ENCODE data around the gene MYMX.

Gene MYMX

DNA sequence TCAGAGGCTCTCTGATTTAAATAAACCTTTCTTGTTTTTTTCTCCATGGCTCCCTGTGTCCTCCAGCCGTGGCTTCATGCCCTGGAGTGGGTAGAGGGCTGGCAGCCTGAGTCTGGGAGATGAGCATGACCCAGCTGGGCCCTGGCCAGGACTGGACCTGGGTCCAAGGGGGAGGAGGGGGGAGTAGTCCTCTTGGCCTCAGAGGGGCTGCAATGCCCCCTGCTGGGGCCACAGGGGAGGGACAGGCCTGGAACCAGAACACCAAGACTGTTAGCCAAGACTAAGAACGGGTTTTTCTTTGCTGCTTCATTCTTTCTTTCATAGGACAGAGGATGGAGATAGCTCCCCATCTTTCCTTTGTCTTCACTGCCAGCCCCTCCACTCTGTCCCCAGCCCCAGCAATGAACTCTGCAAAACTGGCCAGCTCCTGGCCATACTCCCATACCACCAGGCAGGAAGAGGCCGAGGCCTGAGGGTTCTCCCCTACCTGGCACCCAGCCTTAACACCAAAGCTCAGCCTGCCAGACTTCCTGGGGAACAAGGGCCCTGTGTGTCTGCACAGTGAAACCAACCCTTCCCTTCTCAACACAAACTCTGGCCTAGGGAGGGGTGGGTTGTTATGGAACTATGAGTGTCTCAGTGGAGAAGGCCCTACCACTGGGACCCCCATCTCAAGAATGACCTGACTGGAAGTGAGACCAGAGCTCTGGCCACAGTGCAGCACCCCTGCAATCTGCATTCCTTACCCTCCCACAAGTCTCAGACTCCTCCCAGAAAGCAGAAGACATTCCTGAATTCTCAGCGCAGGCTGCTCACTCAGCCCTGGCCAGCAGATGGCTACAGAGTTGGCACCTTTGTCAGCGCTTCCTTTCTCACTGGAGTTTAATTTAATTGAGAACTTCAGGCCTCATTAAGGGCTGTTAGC lies 17.6 kb downstream of the MYMX start:
- no peak for DNase-seq

DNA sequence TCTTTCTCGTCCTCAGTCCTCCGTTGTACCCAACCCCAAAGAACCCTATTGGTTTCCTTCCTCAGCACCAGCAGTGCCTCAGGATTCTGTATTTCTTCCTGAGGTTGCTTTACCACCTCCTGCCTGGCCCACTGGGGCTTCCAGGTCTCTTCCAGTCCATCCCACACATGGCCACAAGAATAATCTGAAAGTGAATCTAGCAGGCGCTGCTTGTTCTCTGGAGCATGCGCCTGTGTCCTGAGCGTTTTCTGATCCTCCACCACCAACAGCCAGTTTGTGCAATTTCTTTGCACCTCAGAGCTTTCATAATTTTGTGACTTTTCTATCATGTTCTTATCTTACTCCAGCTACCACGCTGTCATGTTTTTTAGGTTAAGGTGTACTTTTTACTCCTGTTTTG lies 18.5 kb downstream of the MYMX start:
- no peak for DNase-seq

DNA sequence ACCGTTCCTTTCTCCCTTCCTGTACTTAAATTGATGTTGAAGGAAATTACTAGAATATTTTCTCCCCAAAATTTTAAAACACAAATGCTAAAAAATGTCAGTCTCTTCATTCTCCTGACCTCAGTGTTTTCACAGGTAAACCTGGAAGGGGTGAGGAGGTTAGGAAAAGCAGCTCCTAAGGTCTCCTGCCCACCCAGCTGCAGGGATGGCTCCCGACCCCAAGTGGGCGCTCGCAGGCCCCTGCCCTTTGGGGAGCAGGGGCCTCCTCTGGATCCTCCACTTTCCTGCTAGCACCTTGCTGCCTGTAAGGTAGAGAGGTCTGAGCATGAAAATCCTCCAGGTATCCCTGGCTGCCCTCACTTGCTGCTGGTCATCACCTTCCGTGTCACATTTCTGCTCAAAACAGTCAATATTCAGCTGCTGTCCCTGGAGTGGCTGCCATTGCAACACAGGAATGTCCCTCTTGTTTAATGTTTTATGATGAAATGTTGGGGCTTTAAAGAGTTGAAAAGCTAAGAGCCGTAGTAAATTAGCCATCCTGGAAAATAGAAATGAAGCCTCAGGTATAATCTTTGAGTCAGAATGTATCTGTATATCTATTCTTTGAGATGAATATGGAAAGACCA lies 19.3 kb downstream of the MYMX start:
- no peak for DNase-seq

DNA sequence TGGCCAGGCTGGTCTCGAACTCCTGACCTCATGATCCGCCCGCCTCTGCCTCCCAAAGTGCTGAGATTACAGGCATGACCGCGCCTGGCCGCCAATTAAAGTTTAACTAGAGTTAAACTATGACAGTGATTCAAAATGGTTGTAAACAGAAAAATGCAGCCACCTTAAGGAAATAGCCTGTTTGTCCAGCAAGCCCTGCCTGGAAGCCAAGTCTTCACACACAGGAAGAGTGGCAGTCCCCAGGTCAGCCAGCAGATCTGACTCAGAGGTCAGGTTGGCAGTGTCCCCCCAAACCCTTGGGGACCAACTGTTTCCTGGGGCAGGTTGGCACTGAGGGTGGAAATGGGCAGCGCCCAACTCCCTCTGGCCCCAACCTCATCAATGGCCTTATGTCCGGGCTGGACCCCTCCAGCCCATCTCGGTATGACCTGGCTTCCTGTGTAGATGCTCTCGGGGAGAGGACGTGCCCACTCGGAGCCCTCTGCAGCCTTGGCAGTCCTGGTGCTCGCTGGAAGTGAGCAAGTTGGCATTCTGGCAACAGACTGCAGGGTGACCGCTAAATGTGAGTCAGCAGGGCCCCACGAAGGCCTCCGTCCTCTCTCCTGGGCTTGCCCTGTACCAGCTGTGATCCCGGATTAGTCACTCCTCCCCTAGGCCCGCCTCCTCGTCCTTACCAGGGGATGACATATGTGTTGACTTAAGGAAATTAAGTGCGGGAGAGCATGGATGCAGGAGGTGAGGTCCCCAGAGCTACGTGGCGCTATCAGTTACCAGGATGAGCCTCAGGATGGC lies 20.5 kb downstream of the MYMX start:
- DNase-seq, result peak; percentile 58

DNA sequence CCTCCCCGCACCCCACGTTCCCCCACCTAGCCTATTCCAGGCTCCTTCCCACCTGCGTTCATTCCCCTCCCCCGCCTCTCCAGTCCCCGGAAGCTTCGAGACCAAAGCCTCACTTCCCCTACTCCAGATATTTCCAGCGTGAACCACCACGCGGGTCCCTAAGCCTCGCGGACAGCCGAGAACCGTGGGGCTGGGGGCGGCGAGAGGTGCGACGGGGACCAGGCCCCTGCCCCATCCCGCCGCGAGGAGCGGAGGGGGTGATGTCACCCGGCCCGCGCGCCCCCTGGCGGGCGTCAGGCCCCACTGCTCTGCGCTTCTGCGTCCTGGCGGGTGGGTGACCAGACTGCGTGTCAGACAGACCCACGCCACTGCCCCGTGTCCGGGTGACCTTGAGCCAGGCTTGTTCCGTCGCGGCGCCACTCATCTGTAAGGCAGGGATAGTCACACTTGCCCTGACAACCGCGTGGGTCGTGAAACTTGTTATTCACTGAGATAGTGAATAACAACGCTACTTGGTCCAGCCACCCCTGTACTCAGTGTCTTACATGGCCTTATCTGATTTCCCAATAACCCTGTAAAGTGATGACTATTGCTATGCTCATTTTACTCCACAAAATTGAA lies 21.2 kb downstream of the MYMX start:
- DNase-seq, result peak; percentile 78

DNA sequence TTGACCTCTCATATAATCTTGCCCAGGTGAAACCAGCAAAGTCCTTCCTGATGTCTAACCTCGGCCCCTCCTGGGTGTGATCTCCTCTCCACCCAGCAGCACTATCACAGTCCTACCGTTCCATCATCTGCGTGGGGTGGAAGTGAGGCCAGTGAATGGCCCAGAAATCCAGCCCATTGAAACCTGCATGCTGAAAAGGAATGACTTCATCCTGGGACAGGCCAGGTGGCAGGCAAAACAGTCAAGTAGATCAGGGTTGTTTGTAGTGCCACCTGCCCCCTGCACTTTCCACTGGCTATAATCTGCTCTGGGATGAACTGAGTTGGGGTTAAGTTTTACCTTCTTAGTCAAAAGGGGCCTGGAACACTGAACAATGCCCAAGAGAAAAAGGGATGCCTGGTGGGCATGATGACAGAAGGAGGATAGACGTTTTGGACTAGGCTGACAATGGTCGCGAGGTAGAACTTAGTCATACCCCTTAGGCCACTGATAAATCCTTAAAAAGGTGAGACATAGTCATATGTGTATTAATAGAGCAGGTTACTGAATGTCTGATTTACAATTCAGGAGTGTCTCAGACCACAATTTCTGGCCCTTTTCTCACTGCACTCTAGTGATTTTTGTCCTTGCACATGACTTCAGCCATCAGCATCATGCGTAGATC lies 22.1 kb downstream of the MYMX start:
- no peak for DNase-seq

DNA sequence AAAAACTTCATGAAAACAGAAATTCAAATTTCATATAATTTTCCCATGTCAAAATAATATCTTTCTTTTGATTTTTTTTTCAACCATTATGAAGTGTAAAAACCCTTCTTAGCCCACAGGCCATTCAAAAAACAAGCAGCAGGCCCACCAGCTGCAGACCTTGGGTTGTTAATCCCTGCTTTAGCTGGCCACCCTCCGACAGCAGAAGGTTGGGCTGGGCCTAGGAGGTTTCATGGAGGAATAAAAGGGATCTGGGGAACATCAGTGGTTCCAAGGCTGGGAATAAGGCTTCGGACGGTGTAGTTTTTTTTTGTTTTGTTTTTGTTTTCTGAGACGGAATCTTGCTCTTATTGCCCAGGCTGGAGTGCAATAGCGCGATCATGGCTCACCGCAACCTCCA lies 26.6 kb downstream of the MYMX start:
- no peak for DNase-seq

DNA sequence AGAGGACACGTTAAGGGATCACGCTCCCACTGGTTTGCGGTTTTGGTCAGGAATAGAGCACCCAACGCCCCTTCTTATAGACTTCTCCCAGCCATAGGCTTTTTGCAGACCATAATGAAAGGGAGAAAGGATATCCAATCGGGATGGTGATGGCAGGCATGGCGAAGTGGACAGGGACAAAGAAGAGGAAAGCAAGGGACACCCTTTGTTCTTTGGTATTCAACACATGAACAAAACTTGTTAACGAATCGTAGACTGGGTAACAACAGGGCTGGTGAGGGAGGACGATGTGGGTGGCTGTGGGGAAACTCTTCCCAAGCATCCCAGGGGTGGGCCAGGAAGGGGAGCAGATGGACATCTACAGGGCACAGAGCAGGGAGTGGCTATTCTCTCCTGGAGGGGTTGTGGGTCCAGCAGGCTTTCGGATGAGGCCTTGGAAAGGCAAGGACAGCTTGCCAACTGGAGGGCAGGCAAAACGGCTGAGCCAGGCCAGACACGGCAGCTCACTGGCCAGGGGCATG lies 28.7 kb downstream of the MYMX start:
- no peak for DNase-seq

DNA sequence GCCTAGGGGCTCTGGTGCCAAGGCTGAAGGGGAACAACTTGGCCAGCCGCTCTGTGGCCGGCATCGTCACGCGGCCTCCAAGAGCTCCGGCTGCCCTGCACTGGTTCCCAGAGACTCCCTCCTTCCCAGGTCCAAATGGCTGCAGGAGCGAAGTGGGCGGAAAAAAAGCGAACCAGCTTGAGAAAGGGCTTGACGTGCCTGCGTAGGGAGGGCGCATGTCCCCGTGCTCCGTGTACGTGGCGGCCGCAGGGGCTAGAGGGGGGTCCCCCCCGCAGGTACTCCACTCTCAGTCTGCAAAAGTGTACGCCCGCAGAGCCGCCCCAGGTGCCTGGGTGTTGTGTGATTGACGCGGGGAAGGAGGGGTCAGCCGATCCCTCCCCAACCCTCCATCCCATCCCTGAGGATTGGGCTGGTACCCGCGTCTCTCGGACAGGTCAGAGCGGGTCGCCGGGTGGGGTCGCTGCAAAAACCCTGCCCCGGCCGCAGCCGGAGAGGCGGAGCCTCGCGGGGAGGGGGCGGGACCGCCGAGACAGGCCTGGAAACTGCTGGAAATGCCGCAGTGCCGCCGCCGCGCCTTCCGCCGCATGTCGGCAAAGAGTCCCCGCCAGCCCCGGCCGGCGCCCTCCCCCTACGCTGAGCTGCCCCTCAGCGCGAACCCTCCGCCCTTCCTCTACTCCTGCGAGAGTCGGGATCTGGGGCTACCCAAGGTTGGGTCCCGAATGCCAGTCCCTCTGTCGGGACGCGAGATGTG lies 29.4 kb downstream of the MYMX start:
- DNase-seq, result peak; percentile 75

DNA sequence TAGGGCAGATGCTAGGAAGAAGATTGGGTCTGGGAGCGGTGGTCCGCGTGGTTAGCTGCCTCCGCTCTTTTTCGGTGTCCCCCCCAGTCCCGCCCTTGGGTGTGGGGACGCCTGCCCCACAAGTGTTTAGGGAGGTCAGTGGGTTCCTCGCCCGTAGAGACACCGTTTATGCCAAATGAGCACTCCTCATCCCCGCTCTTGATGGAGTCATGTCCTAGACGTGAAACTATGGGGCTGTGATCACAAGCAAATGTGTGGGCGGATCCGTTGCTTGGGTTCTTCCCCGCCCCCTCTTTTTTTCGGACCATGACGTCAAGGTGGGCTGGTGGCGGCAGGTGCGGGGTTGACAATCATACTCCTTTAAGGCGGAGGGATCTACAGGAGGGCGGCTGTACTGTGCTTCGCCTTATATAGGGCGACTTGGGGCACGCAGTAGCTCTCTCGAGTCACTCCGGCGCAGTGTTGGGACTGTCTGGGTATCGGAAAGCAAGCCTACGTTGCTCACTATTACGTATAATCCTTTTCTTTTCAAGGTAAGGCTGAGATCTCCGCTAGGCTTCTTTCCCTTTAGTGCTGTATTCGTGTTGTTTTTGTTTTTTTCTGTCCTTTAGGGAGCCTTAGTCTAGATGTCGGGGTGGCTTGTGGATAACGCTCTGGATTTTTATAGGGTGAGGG lies 30.1 kb downstream of the MYMX start, which contains the start of gene HSP90AB1:
HSP90AB1 (plus strand) TSS at position 439 of the 675 bp plus-strand sequence. CDS start 1,529 bp downstream, outside the sequence.
- DNase-seq, result peak; percentile 92

DNA sequence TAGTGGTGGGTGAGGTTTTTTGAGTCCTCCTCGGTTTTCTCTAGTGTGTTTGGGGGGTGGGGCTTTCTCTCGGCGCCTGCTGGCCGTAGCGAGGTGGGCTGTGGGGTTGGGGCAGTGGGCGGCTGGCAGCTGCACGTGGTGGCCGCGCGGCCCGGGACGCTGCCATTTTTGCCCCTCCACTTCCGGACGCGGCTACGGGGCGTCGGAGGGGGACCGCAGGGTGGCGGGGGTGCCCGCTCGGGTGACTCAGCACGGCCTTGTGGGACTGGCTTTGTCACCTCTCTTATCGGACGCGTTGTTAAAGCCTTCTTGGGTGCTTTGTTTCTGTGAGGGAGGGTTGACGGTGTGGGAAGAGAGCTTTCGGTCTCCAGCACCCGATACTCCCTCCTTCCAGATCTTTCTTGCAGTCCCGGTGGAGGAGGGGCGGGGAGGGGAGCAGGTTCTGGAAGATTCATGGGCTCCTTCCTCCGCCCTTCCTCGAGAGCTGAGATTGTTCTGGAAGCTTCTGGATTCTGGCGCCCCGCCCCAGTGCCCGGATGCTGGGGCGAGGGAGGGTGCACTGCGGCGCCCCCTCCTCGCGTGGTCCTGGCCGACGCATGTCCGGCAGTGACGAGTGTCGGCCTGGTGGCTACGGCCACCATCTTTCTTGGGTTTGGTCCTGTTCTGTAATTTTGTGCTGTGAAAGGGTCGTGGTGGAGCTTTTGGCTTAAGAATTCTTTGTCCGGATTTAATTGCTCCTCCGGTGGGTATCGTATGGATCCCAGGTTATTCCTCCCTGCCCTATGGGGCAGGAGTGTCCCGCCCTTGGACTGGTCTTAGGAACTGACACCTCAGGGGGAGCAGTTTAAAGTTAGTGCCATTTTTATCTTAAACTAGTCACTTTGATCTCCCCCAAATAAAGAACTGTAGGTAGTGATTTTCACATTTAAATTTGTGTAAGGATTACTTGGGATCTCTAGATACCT lies 30.9 kb downstream of the MYMX start:
- peak; percentile 91 for DNase-seq

DNA sequence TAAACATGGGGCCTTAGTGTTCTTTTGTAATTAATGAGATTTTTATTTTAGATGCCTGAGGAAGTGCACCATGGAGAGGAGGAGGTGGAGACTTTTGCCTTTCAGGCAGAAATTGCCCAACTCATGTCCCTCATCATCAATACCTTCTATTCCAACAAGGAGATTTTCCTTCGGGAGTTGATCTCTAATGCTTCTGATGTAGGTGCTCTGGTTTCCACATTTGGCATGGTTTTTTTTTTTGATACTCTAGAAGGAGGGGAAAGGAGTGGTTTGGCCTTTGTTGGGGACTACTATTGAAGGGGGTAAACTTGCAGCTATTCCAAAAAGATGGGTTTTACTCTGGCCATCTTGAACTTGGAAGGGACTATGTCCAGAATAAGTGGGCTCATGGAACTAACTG lies 31.9 kb downstream of the MYMX start:
- no peak for DNase-seq

DNA sequence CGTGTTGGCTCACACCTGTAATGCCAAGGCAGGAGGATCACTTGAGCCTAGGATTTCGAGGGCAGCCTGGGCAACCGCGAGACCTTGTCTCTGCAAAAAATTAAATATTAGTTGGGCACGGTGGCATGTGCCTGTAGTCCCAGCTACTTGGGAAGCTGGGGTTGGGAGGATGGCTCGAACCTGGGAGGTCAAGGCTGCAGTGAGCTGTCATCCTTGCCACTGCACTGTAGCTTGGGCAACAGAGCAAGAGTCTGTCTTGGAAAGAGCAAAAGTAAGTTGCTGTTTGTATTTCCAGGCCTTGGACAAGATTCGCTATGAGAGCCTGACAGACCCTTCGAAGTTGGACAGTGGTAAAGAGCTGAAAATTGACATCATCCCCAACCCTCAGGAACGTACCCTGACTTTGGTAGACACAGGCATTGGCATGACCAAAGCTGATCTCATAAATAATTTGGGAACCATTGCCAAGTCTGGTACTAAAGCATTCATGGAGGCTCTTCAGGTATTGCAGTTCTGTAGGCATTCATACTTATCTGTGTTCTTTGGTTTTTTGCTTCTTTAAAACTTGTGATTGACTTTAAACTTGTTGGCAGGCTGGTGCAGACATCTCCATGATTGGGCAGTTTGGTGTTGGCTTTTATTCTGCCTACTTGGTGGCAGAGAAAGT lies 32.5 kb downstream of the MYMX start:
- DNase-seq, result no peak

DNA sequence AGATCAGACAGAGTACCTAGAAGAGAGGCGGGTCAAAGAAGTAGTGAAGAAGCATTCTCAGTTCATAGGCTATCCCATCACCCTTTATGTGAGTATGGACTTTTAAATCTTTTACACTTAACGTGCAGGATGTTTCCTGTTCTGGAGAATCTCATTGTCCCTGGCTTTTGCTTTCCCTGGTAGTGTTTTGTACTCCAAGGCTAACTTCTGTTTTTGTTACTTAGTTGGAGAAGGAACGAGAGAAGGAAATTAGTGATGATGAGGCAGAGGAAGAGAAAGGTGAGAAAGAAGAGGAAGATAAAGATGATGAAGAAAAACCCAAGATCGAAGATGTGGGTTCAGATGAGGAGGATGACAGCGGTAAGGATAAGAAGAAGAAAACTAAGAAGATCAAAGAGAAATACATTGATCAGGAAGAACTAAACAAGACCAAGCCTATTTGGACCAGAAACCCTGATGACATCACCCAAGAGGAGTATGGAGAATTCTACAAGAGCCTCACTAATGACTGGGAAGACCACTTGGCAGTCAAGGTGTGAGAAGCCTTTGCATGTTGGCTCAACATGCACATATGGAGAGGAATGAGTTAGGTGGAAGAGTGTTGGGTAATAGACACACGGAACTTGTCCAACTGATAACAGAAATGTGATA lies 33.5 kb downstream of the MYMX start:
- DNase-seq, result no peak

DNA sequence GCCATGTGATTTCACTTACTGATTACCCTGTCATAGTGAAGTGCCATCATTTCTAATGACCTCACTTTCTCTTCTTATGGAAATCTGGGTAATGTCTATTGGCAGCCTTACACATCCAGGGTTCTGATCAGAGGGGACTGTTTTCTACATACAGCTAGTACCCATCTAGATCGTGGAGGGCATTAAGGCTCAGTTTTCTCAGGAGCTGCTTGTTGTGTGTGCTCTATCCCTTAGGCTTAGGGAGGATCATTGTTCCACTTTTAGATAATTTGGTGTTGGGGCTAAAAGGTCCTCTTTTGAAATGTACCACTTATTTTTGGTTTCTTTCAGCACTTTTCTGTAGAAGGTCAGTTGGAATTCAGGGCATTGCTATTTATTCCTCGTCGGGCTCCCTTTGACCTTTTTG lies 34.0 kb downstream of the MYMX start:
- no peak for DNase-seq

DNA sequence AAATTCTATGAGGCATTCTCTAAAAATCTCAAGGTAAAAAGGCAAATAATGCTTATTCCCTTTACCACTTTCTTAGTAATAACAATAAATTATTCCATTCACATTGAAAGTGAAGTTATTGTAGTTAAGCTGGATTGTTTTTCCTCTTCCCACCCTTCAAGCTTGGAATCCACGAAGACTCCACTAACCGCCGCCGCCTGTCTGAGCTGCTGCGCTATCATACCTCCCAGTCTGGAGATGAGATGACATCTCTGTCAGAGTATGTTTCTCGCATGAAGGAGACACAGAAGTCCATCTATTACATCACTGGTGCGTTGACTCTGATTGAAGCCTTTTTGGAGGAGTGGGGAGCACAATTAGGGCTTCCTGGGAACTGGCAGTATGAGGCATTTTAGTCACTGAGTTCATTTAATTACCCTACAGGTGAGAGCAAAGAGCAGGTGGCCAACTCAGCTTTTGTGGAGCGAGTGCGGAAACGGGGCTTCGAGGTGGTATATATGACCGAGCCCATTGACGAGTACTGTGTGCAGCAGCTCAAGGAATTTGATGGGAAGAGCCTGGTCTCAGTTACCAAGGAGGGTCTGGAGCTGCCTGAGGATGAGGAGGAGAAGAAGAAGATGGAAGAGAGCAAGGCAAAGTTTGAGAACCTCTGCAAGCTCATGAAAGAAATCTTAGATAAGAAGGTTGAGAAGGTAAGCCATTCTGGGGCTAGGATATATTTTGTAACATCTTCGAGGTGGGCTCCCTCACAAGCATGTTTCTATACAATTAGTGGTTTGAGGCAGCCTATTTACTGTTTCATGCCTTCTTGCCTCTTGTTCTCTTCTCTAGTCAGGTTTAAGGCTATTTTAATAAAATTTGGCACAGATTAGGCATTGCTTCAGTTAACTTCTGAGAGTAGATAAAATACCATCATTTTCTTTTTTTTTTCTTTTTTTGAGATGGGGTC lies 35.1 kb downstream of the MYMX start:
- no peak for DNase-seq
